HL-60 (cell line): ENCODE measurements around the gene DLG5.

Source experiments
- DNase-seq, 2 experiments: peaks; one replicate each; pipeline ENCODE4 v3.0.0-alpha.2; 2010 to 2020; ENCODE audit warnings: low read depth in 1 of 2, low spot score in 1 of 2
- H3K27ac ChIP-seq: fragments of 250-450 bp; sonication (Bioruptor Pico); replicated peaks from 2 replicates; pipeline ENCODE4 v1.5.1; 2020; ENCODE audit warnings: mild to moderate bottlenecking, moderate library complexity
- H3K27me3 ChIP-seq: fragments of 250-450 bp; sonication (Bioruptor Pico); 2 replicates; pipeline ENCODE4 v1.5.1; 2021; ENCODE audit warnings: mild to moderate bottlenecking, moderate library complexity; ENCODE audit not compliant: insufficient read depth, poor library complexity, severe bottlenecking
- H3K4me3 ChIP-seq: replicated peaks from 2 replicates; pipeline ENCODE4 v1.5.1; 2011; ENCODE audit warnings: mild to moderate bottlenecking, control low read depth, low read length; ENCODE audit not compliant: insufficient read depth
- CTCF ChIP-seq: IDR thresholded peaks from one replicate; pipeline ENCODE4 v1.5.1; 2011; ENCODE audit warnings: low read length, control low read depth, inconsistent platforms; ENCODE audit not compliant: insufficient read depth
- GABPA ChIP-seq: IDR thresholded peaks from 2 replicates; pipeline ENCODE4 v1.6.1; 2012; ENCODE audit warnings: low read depth
- POLR2AphosphoS5 ChIP-seq: IDR thresholded peaks from 2 replicates; pipeline ENCODE4 v1.6.1; 2012; ENCODE audit warnings: low read depth
- REST ChIP-seq: IDR thresholded peaks from 2 replicates; pipeline ENCODE4 v1.6.1; 2012; ENCODE audit warnings: low read depth; ENCODE audit not compliant: insufficient replicate concordance
- SPI1 ChIP-seq: IDR thresholded peaks from 2 replicates; pipeline ENCODE4 v1.6.1; 2012; ENCODE audit warnings: low read depth, mild to moderate bottlenecking, borderline replicate concordance

The DLG5 gene

GRCh38 chr10:77834540-77834939 is 92.0 kb downstream of the DLG5 start:
- DNase-seq, result no peak
- Histone ChIP-seq H3K27me3 (no peaks in the 10 kb centered on the region), H3K4me3 (no peak overlapping the region), H3K27ac (no peak overlapping the region)
- TF ChIP-seq POLR2AphosphoS5, result no peak
- TF ChIP-seq REST, result no peak
- TF ChIP-seq CTCF, result no peak
- no peak for TF ChIP-seq GABPA
- no peak for TF ChIP-seq SPI1

- H3K27ac ChIP-seq, result no peak overlapping the region
- no peak overlapping the region for H3K4me3 ChIP-seq
- no peaks in the 10 kb centered on the region for H3K27me3 ChIP-seq
- DNase-seq, result no peak
- TF ChIP-seq GABPA (no peak), POLR2AphosphoS5 (no peak), CTCF (no peak), REST (no peak), SPI1 (no peak)
Measured at GRCh38 chr10:77833792-77834191, 92.8 kb downstream of the DLG5 start.

- no peaks in the 10 kb centered on the region for H3K27me3 ChIP-seq
- no peak overlapping the region for H3K4me3 ChIP-seq
- no peak overlapping the region for H3K27ac ChIP-seq
- TF ChIP-seq POLR2AphosphoS5, result no peak
- TF ChIP-seq REST, result no peak
- no peak for TF ChIP-seq CTCF
- TF ChIP-seq SPI1, result no peak
- TF ChIP-seq GABPA, result no peak
- no peak for DNase-seq
Measured at GRCh38 chr10:77833225-77833624, 93.3 kb downstream of the DLG5 start.
